Testis (tissue), 2 donors: ENCODE measurements around the gene SPARC.

Source experiments
- POLR2A ChIP-seq: fragments of 450-650 bp; IDR thresholded peaks from one replicate; pipeline ENCODE4 v1.6.1; 2017; ENCODE audit warnings: antibody characterized with exemption, mild to moderate bottlenecking, moderate library complexity
- TF ChIP-seq, protein P1 (sequence below), 3 experiments: fragments of 450-650 bp in 2 of 3; fragments of 200-600 bp in 1 of 3; sonication (generic) in 1 of 3; IDR thresholded peaks; one replicate each; pipeline ENCODE4 v1.5.1; 2016 to 2019; ENCODE audit warnings: antibody characterized with exemption in 3 of 3, mild to moderate bottlenecking in 2 of 3, moderate library complexity in 1 of 3

- TF ChIP-seq, protein P1, sequence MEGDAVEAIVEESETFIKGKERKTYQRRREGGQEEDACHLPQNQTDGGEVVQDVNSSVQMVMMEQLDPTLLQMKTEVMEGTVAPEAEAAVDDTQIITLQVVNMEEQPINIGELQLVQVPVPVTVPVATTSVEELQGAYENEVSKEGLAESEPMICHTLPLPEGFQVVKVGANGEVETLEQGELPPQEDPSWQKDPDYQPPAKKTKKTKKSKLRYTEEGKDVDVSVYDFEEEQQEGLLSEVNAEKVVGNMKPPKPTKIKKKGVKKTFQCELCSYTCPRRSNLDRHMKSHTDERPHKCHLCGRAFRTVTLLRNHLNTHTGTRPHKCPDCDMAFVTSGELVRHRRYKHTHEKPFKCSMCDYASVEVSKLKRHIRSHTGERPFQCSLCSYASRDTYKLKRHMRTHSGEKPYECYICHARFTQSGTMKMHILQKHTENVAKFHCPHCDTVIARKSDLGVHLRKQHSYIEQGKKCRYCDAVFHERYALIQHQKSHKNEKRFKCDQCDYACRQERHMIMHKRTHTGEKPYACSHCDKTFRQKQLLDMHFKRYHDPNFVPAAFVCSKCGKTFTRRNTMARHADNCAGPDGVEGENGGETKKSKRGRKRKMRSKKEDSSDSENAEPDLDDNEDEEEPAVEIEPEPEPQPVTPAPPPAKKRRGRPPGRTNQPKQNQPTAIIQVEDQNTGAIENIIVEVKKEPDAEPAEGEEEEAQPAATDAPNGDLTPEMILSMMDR (IDR thresholded peaks at IDR 0.05), result no peak
- TF ChIP-seq POLR2A, result no peak
These were observed 19.6 kb downstream of the SPARC start for GRCh38 chr5:151667083-151667482.
